Esophagus (tissue), 2 donors: ENCODE measurements around the gene MRPL23. TPM values are rescaled to one million over a fixed set of nuclear protein-coding genes. Genes with fewer than 3 reads are reported as not detected.

Experiments
- H3K27ac ChIP-seq, 2 donors: one replicate each; pipeline ENCODE4 v1.5.1; 2013; ENCODE audit warnings: low read depth in 2 of 2, mild to moderate bottlenecking in 2 of 2, inconsistent platforms in 1 of 2, low read length in 1 of 2, moderate library complexity in 1 of 2
- H3K27me3 ChIP-seq, 2 donors: one replicate each; pipeline ENCODE4 v1.6.1; 2013; ENCODE audit warnings: low read length in 2 of 2, control low read depth in 1 of 2, mild to moderate bottlenecking in 1 of 2; ENCODE audit not compliant: insufficient read depth in 2 of 2, control insufficient read depth in 1 of 2
- H3K36me3 ChIP-seq, 2 donors: one replicate each; pipeline ENCODE4 v1.6.1; 2013; ENCODE audit warnings: low read length in 1 of 2; ENCODE audit not compliant: control insufficient read depth in 2 of 2, insufficient read depth in 2 of 2
- H3K4me1 ChIP-seq, 2 donors: one replicate each; pipeline ENCODE4 v1.6.1; 2013; ENCODE audit warnings: low read length in 1 of 2; ENCODE audit not compliant: control insufficient read depth in 2 of 2, insufficient read depth in 2 of 2
- H3K4me3 ChIP-seq, 2 donors: one replicate each; pipeline ENCODE4 v1.5.1; 2013; ENCODE audit warnings: low read length in 2 of 2, mild to moderate bottlenecking in 2 of 2, low read depth in 1 of 2, moderate library complexity in 1 of 2
- H3K9me3 ChIP-seq, 2 donors: one replicate each; pipeline ENCODE4 v1.6.1; 2013; ENCODE audit warnings: mild to moderate bottlenecking in 2 of 2, low read depth in 1 of 2, low read length in 1 of 2, moderate library complexity in 1 of 2; ENCODE audit not compliant: control insufficient read depth in 2 of 2, insufficient read depth in 1 of 2
- WGBS, 2 donors: extraction: QIAGEN DNeasy Blood & Tissue Kit; methylation state at CpG; one replicate each; pipeline ENCODE4 v1.1.7; 2013; 5-methylcytosine and 5-hydroxymethylcytosine counted together
- polyA plus RNA-seq, 2 donors: library from polyadenylated mRNA; stranded (reverse); fragments of 200-250 nt; gene quantifications; one replicate each; pipeline ENCODE4 v1.2.3, GENCODE V29; 2013
- donor health status: healthy with polysubstance abuse.
- donor health status: Bipolar disorder and iron deficiency.

The MRPL23 gene
- polyA plus RNA-seq, 2 donors, result 95.5 to 163 TPM

- Histone ChIP-seq H3K27me3 (no peaks in the 10 kb centered on the region), H3K36me3 (no peaks in the 10 kb centered on the region), H3K9me3 (no peaks in the 10 kb centered on the region), H3K4me3 (no peak overlapping the region), H3K27ac (no peak overlapping the region), H3K4me1 (no peaks in the 10 kb centered on the region)
- 42% methylated on average over 8 of the region's 24 CpGs; no CpG with 5 or more reads in 1 of the 2 donors for WGBS, 2 donors
Measured at GRCh38 chr11:1968454-1969002, 21.4 kb downstream of the MRPL23 start.

GRCh38 chr11:1969035-1969434, 21.9 kb downstream of the MRPL23 start:
- Histone ChIP-seq H3K36me3 (no peaks in the 10 kb centered on the region), H3K27ac (no peak overlapping the region), H3K27me3 (no peaks in the 10 kb centered on the region), H3K9me3 (no peaks in the 10 kb centered on the region), H3K4me3 (no peak overlapping the region), H3K4me1 (no peaks in the 10 kb centered on the region)
- no CpG with 5 or more reads among the region's 21 CpGs for whole genome bisulfite sequencing, 2 donors

GRCh38 chr11:1969776-1970175, 22.6 kb downstream of the MRPL23 start:
- Histone ChIP-seq H3K27me3 (no peaks in the 10 kb centered on the region), H3K9me3 (no peaks in the 10 kb centered on the region), H3K4me1 (no peaks in the 10 kb centered on the region), H3K36me3 (no peaks in the 10 kb centered on the region), H3K4me3 (no peak overlapping the region), H3K27ac (no peak overlapping the region)
- WGBS, 2 donors, result no CpG with 5 or more reads among the region's 23 CpGs

- WGBS, 2 donors, result 90 to 95% methylated on average over 4 to 10 of the region's 15 CpGs
- Histone ChIP-seq H3K27me3 (no peaks in the 10 kb centered on the region), H3K9me3 (no peaks in the 10 kb centered on the region), H3K4me1 (no peaks in the 10 kb centered on the region), H3K4me3 (no peak overlapping the region), H3K27ac (no peak overlapping the region), H3K36me3 (no peaks in the 10 kb centered on the region)
Measured at GRCh38 chr11:1970956-1971355, 23.8 kb downstream of the MRPL23 start.

- Histone ChIP-seq H3K36me3 (no peaks in the 10 kb centered on the region), H3K27me3 (no peaks in the 10 kb centered on the region), H3K9me3 (no peaks in the 10 kb centered on the region), H3K27ac (no peak overlapping the region), H3K4me3 (no peak overlapping the region), H3K4me1 (no peaks in the 10 kb centered on the region)
- WGBS, 2 donors, result no CpG with 5 or more reads among the region's 13 CpGs
Measured at GRCh38 chr11:1975185-1975584, 28.1 kb downstream of the MRPL23 start.

DNA sequence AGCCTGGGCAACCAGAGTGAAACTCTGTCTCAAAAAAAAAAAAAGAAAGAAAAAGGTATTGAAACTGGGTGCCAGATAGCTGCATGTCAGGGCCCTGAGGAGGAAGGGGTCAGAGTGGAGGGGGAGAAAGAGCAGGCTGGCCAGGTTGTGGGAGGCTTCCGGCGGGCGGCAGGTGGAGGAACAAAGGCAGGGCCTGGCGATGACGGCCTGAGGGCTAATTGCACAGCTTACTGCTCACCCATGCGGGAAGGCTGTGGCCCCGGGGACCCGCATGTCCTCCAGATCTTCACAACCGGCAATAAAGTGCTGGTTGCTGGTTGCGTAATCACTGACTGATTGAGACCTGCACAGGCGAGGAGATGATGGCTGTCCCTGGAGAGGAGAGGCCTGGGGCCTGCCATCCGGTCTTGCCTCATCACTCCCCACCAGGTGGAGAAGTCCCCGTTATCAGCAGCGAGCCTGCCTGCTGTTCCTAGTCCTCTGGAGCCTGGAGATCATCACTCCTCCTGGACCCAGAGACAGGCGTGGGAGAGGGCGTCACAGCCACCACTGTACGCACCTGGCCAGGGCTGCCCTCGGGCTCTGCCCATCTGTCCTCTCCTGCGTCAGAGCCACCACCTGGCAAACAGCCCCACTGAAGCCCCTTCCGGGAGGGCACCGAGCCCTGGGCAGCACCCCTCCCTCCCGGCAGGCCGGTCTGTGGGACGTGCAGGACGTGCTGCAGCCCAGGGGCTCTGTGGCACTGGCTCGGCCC, 31.8 kb downstream of the MRPL23 start:
- WGBS, 2 donors, result 63 to 100% methylated on average over 1 to 10 of the region's 26 CpGs
- no peak overlapping the region for H3K27ac ChIP-seq
- H3K36me3 ChIP-seq, result no peaks in the 10 kb centered on the region
- no peaks in the 10 kb centered on the region for H3K9me3 ChIP-seq
- no peaks in the 10 kb centered on the region for H3K27me3 ChIP-seq
- H3K4me3 ChIP-seq, result no peak overlapping the region
- no peaks in the 10 kb centered on the region for H3K4me1 ChIP-seq

DNA sequence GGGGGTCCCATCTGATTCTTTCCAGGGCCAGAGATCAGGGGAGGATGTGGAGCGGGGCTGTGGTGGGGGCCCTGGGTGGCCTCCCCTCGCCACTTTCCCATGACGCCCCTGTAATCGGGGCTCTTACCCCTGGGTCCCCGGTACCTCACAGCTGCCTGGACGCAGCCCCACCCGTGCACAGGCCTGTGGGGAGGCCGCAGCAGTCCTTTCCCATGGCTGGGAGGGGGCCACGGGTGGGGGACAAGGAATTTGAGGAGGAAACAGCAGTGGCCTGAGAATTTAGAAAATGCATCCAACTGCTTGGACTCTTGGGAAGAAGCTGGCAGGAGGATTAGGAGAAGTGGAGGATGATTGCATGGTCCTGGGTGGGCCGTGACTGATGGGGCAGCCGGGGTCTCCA, 32.5 kb downstream of the MRPL23 start:
- H3K27me3 ChIP-seq, result no peaks in the 10 kb centered on the region
- no peak overlapping the region for H3K4me3 ChIP-seq
- WGBS, 2 donors, result 86% methylated on average over 4 of the region's 11 CpGs; no CpG with 5 or more reads in 1 of the 2 donors
- no peaks in the 10 kb centered on the region for H3K4me1 ChIP-seq
- no peak overlapping the region for H3K27ac ChIP-seq
- no peaks in the 10 kb centered on the region for H3K9me3 ChIP-seq
- no peaks in the 10 kb centered on the region for H3K36me3 ChIP-seq

GRCh38 chr11:1982873-1983600, 35.9 kb downstream of the MRPL23 start:
- H3K36me3 ChIP-seq, result no peaks in the 10 kb centered on the region
- no peak overlapping the region for H3K27ac ChIP-seq
- no CpG with 5 or more reads among the region's 26 CpGs for WGBS, 2 donors
- no peak overlapping the region for H3K4me3 ChIP-seq
- no peaks in the 10 kb centered on the region for H3K4me1 ChIP-seq
- H3K27me3 ChIP-seq, result no peaks in the 10 kb centered on the region
- H3K9me3 ChIP-seq, result no peaks in the 10 kb centered on the region

DNA sequence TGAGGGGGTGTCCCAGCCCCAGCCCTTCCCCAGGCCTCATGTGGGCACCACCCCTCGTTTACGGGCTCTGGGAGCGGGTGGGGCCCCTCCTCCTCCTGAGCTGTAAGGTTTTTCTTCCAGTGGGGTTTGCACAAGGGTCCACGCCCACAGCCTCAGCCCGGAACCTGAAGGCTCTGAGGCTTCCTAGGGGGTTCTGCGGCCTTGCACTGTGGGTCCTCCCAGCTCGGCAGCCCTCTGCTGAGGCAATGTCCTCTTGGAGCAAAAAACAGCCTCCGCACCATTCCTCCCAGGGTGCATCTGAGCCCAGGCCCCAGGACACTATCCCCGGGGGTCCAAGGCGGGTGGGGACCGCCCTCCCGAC, 36.4 kb downstream of the MRPL23 start:
- H3K27ac ChIP-seq, result no peak overlapping the region
- no peaks in the 10 kb centered on the region for H3K9me3 ChIP-seq
- no peaks in the 10 kb centered on the region for H3K27me3 ChIP-seq
- no peaks in the 10 kb centered on the region for H3K36me3 ChIP-seq
- no peaks in the 10 kb centered on the region for H3K4me1 ChIP-seq
- 78 to 83% methylated on average over 3 to 12 of the region's 12 CpGs for WGBS, 2 donors
- H3K4me3 ChIP-seq, result no peak overlapping the region
